ENCODE data around the gene MUC13.

DNA sequence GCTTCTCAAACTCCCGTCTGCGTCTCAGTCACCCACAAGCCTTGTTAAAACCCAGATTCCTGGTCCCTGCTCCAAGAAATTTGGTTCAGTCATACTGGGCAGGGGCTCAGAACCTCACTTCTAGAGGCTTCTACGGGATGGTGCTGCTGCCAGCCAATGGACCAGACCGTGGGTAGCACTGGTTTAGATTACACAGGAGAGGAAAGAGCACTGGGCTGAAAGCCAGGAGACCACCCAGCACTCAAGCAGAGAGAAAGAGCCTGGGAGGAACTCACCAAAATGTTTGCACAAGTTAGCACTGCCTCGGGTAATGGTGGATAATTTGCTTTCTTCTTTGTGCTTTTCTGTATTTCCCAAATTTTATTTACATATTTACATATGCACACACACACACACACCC is 46.9 kb upstream of the MUC13 start:
- TF ChIP-seq CTCF (IDR thresholded peaks at IDR 0.05) (no peak), POLR2A (IDR thresholded peaks at IDR 0.05; ENCODE audit: low read depth) (no peak), EP300 (IDR thresholded peaks at IDR 0.05) (no peak), POLR2AphosphoS5 (IDR thresholded peaks at IDR 0.05) (no peak)

Data from esophagus muscularis mucosa (tissue), 4 donors.